NCI-H1694 (cell line): ENCODE results near the gene WRAP53.
"Not testable (repeated sequence)": the region's sequence is repeated elsewhere in the genome, so short reads cannot be mapped to it uniquely, and the experiment has no call there.

ENCODE experiments used
- DNase-seq: peaks from one replicate; lab custom pipeline; 2025; lab: John Stamatoyannopoulos, UW

Gene WRAP53

GRCh38 chr17:7687908-7688807 lies at the start of gene WRAP53:
Gene WRAP53, plus strand, starts transcription at chr17:7688477. Its CDS starts 172 bp downstream, at chr17:7688649.
- peak; percentile 99 for DNase-seq

- no peak for DNase-seq
These were observed 47.5 kb upstream of the WRAP53 start for GRCh38 chr17:7640783-7641182.

- DNase-seq, result not testable (repeated sequence)
These were observed 46.6 kb upstream of the WRAP53 start for GRCh38 chr17:7641635-7642034.

GRCh38 chr17:7644775-7645174 lies 43.5 kb upstream of the WRAP53 start:
- DNase-seq, result no peak

- no peak for DNase-seq
These were observed 41.8 kb upstream of the WRAP53 start for GRCh38 chr17:7646457-7646856.

GRCh38 chr17:7647018-7647417 lies 41.3 kb upstream of the WRAP53 start:
- no peak for DNase-seq

- peak; percentile 70 for DNase-seq
These were observed 37.7 kb upstream of the WRAP53 start, which contains the start of gene ATP1B2 for GRCh38 chr17:7650509-7651096. Gene ATP1B2, plus strand, starts transcription at chr17:7650926. Its CDS starts 593 bp downstream, at chr17:7651519.

GRCh38 chr17:7651097-7651664 lies 37.1 kb upstream of the WRAP53 start:
- no peak for DNase-seq

- DNase-seq, result no peak
These were observed 36.5 kb upstream of the WRAP53 start for GRCh38 chr17:7651665-7652387.

- peak; percentile 19 for DNase-seq
These were observed 35.6 kb upstream of the WRAP53 start for GRCh38 chr17:7652388-7653356.

- DNase-seq, result no peak
These were observed 33.3 kb upstream of the WRAP53 start for GRCh38 chr17:7654832-7655540.

- no peak for DNase-seq
These were observed 32.8 kb upstream of the WRAP53 start for GRCh38 chr17:7655541-7655840.

- no peak for DNase-seq
These were observed 31.2 kb upstream of the WRAP53 start for GRCh38 chr17:7656958-7657609.

GRCh38 chr17:7667656-7668406 lies 20.4 kb upstream of the WRAP53 start:
- no peak for DNase-seq

GRCh38 chr17:7668482-7668881 lies 19.8 kb upstream of the WRAP53 start:
- DNase-seq, result no peak

- peak; percentile 25 for DNase-seq
These were observed 15.0 kb upstream of the WRAP53 start for GRCh38 chr17:7673239-7673638.

GRCh38 chr17:7674934-7675333 lies 13.3 kb upstream of the WRAP53 start:
- DNase-seq, result no peak

- no peak for DNase-seq
These were observed 11.7 kb upstream of the WRAP53 start for GRCh38 chr17:7676533-7676932.

GRCh38 chr17:7677388-7678067 lies 10.7 kb upstream of the WRAP53 start:
- no peak for DNase-seq
